ENCODE data around the gene AGBL1.

The AGBL1 gene

GRCh38 chr15:86751116-86751515, 671.4 kb downstream of the AGBL1 start:
- DNase-seq (ENCODE audit: low spot score in 2 of 2) = no peak
- Mint-ChIP-seq H3K4me1 (no peaks in the 10 kb centered on the region), H3K36me3 (ENCODE audit: insufficient read depth) (no peaks in the 10 kb centered on the region), H3K9me3 (no peaks in the 10 kb centered on the region), H3K27ac (ENCODE audit: low read depth) (no peak overlapping the region), H3K27me3 (peaks cover 18% of the 10 kb centered on the region), H3K4me3 (no peak overlapping the region)
- no peak for ATAC-seq (replicated peaks; ENCODE audit: extremely low read depth, poor library complexity, severe bottlenecking)

- Mint-ChIP-seq H3K4me3 (no peak overlapping the region), H3K27me3 (peaks cover 27% of the 10 kb centered on the region), H3K27ac (ENCODE audit: low read depth) (no peak overlapping the region), H3K36me3 (ENCODE audit: insufficient read depth) (no peaks in the 10 kb centered on the region), H3K4me1 (no peaks in the 10 kb centered on the region), H3K9me3 (no peaks in the 10 kb centered on the region)
- no peak for DNase-seq (ENCODE audit: low spot score in 2 of 2)
- no peak for ATAC-seq (replicated peaks; ENCODE audit: extremely low read depth, poor library complexity, severe bottlenecking)
Measured at GRCh38 chr15:86754846-86755245, 675.2 kb downstream of the AGBL1 start.

- ATAC-seq (replicated peaks; ENCODE audit: extremely low read depth, poor library complexity, severe bottlenecking) (no peak), DNase-seq (ENCODE audit: low spot score in 2 of 2) (no peak)
- H3K27ac Mint-ChIP-seq (ENCODE audit: low read depth) = no peak overlapping the region
- H3K27me3 Mint-ChIP-seq = peaks cover 27% of the 10 kb centered on the region
- H3K9me3 Mint-ChIP-seq = no peaks in the 10 kb centered on the region
- H3K4me1 Mint-ChIP-seq = no peaks in the 10 kb centered on the region
- H3K36me3 Mint-ChIP-seq (ENCODE audit: insufficient read depth) = no peaks in the 10 kb centered on the region
- no peak overlapping the region for H3K4me3 Mint-ChIP-seq
Measured at GRCh38 chr15:86756688-86757087, 677.0 kb downstream of the AGBL1 start.

- Mint-ChIP-seq H3K4me1 (no peaks in the 10 kb centered on the region), H3K27me3 (peaks cover 20% of the 10 kb centered on the region), H3K27ac (ENCODE audit: low read depth) (no peak overlapping the region), H3K9me3 (no peaks in the 10 kb centered on the region), H3K4me3 (no peak overlapping the region), H3K36me3 (ENCODE audit: insufficient read depth) (no peaks in the 10 kb centered on the region)
- ATAC-seq (replicated peaks; ENCODE audit: extremely low read depth, poor library complexity, severe bottlenecking) (no peak), DNase-seq (ENCODE audit: low spot score in 2 of 2) (no peak)
Measured at GRCh38 chr15:86759800-86760523, 680.3 kb downstream of the AGBL1 start.

GRCh38 chr15:86762874-86763273, 683.2 kb downstream of the AGBL1 start:
- H3K27ac Mint-ChIP-seq (ENCODE audit: low read depth) = no peak overlapping the region
- H3K4me1 Mint-ChIP-seq = no peaks in the 10 kb centered on the region
- H3K4me3 Mint-ChIP-seq = no peak overlapping the region
- no peaks in the 10 kb centered on the region for H3K36me3 Mint-ChIP-seq (ENCODE audit: insufficient read depth)
- ATAC-seq (replicated peaks; ENCODE audit: extremely low read depth, poor library complexity, severe bottlenecking) = no peak
- DNase-seq (ENCODE audit: low spot score in 2 of 2) = no peak
- no peaks in the 10 kb centered on the region for H3K9me3 Mint-ChIP-seq
- H3K27me3 Mint-ChIP-seq = peaks cover 9% of the 10 kb centered on the region

- no peaks in the 10 kb centered on the region for H3K4me1 Mint-ChIP-seq
- H3K27me3 Mint-ChIP-seq = peaks cover 15% of the 10 kb centered on the region
- no peak overlapping the region for H3K4me3 Mint-ChIP-seq
- H3K9me3 Mint-ChIP-seq = no peaks in the 10 kb centered on the region
- no peak for DNase-seq (ENCODE audit: low spot score in 2 of 2)
- ATAC-seq (replicated peaks; ENCODE audit: extremely low read depth, poor library complexity, severe bottlenecking) = no peak
- no peak overlapping the region for H3K27ac Mint-ChIP-seq (ENCODE audit: low read depth)
- H3K36me3 Mint-ChIP-seq (ENCODE audit: insufficient read depth) = no peaks in the 10 kb centered on the region
Measured at GRCh38 chr15:86764021-86764420, 684.4 kb downstream of the AGBL1 start.

- H3K4me3 Mint-ChIP-seq = no peak overlapping the region
- no peaks in the 10 kb centered on the region for H3K9me3 Mint-ChIP-seq
- no peak for DNase-seq (ENCODE audit: low spot score in 2 of 2)
- no peak overlapping the region for H3K27ac Mint-ChIP-seq (ENCODE audit: low read depth)
- no peaks in the 10 kb centered on the region for H3K4me1 Mint-ChIP-seq
- peaks cover 19% of the 10 kb centered on the region for H3K27me3 Mint-ChIP-seq
- no peaks in the 10 kb centered on the region for H3K36me3 Mint-ChIP-seq (ENCODE audit: insufficient read depth)
- ATAC-seq (replicated peaks; ENCODE audit: extremely low read depth, poor library complexity, severe bottlenecking) = no peak
Measured at GRCh38 chr15:86765281-86765680, 685.6 kb downstream of the AGBL1 start.

- H3K36me3 Mint-ChIP-seq (ENCODE audit: insufficient read depth) = no peaks in the 10 kb centered on the region
- H3K9me3 Mint-ChIP-seq = no peaks in the 10 kb centered on the region
- ATAC-seq (replicated peaks; ENCODE audit: extremely low read depth, poor library complexity, severe bottlenecking) = no peak
- no peak for DNase-seq (ENCODE audit: low spot score in 2 of 2)
- H3K4me3 Mint-ChIP-seq = no peak overlapping the region
- no peak overlapping the region for H3K27ac Mint-ChIP-seq (ENCODE audit: low read depth)
- H3K27me3 Mint-ChIP-seq = peaks cover 10% of the 10 kb centered on the region
- H3K4me1 Mint-ChIP-seq = no peaks in the 10 kb centered on the region
Measured at GRCh38 chr15:86772369-86773059, 692.8 kb downstream of the AGBL1 start.

- Mint-ChIP-seq H3K36me3 (ENCODE audit: insufficient read depth) (no peaks in the 10 kb centered on the region), H3K9me3 (no peaks in the 10 kb centered on the region), H3K27ac (ENCODE audit: low read depth) (no peak overlapping the region), H3K4me3 (no peak overlapping the region), H3K4me1 (no peaks in the 10 kb centered on the region), H3K27me3 (peaks cover 6% of the 10 kb centered on the region)
- ATAC-seq (replicated peaks; ENCODE audit: extremely low read depth, poor library complexity, severe bottlenecking) (no peak), DNase-seq (ENCODE audit: low spot score in 2 of 2) (no peak)
Measured at GRCh38 chr15:86773736-86774135, 694.1 kb downstream of the AGBL1 start.

GRCh38 chr15:86776145-86776544, 696.5 kb downstream of the AGBL1 start:
- no peak overlapping the region for H3K4me3 Mint-ChIP-seq
- no peaks in the 10 kb centered on the region for H3K36me3 Mint-ChIP-seq (ENCODE audit: insufficient read depth)
- no peaks in the 10 kb centered on the region for H3K4me1 Mint-ChIP-seq
- ATAC-seq (replicated peaks; ENCODE audit: extremely low read depth, poor library complexity, severe bottlenecking) (no peak), DNase-seq (ENCODE audit: low spot score in 2 of 2) (no peak)
- H3K27me3 Mint-ChIP-seq = no peaks in the 10 kb centered on the region
- H3K9me3 Mint-ChIP-seq = no peaks in the 10 kb centered on the region
- H3K27ac Mint-ChIP-seq (ENCODE audit: low read depth) = no peak overlapping the region

- Mint-ChIP-seq H3K27ac (ENCODE audit: low read depth) (no peak overlapping the region), H3K4me1 (no peaks in the 10 kb centered on the region), H3K36me3 (ENCODE audit: insufficient read depth) (no peaks in the 10 kb centered on the region), H3K4me3 (no peak overlapping the region), H3K9me3 (no peaks in the 10 kb centered on the region), H3K27me3 (peaks cover 8% of the 10 kb centered on the region)
- ATAC-seq (replicated peaks; ENCODE audit: extremely low read depth, poor library complexity, severe bottlenecking) = no peak
- DNase-seq (ENCODE audit: low spot score in 2 of 2) = no peak
Measured at GRCh38 chr15:86796521-86796920, 716.9 kb downstream of the AGBL1 start.

- H3K27ac Mint-ChIP-seq (ENCODE audit: low read depth) = no peak overlapping the region
- H3K27me3 Mint-ChIP-seq = peaks cover 8% of the 10 kb centered on the region
- no peak overlapping the region for H3K4me3 Mint-ChIP-seq
- H3K4me1 Mint-ChIP-seq = no peaks in the 10 kb centered on the region
- H3K9me3 Mint-ChIP-seq = no peaks in the 10 kb centered on the region
- H3K36me3 Mint-ChIP-seq (ENCODE audit: insufficient read depth) = no peaks in the 10 kb centered on the region
- ATAC-seq (replicated peaks; ENCODE audit: extremely low read depth, poor library complexity, severe bottlenecking) (no peak), DNase-seq (ENCODE audit: low spot score in 2 of 2) (no peak)
Measured at GRCh38 chr15:86797135-86797534, 717.5 kb downstream of the AGBL1 start.

- Mint-ChIP-seq H3K27ac (ENCODE audit: low read depth) (no peak overlapping the region), H3K4me3 (no peak overlapping the region), H3K9me3 (no peaks in the 10 kb centered on the region), H3K4me1 (no peaks in the 10 kb centered on the region), H3K27me3 (peaks cover 10% of the 10 kb centered on the region), H3K36me3 (ENCODE audit: insufficient read depth) (no peaks in the 10 kb centered on the region)
- DNase-seq (ENCODE audit: low spot score in 2 of 2) (no peak), ATAC-seq (replicated peaks; ENCODE audit: extremely low read depth, poor library complexity, severe bottlenecking) (no peak)
Measured at GRCh38 chr15:86799226-86799625, 719.6 kb downstream of the AGBL1 start.

All from central memory CD8-positive, alpha-beta T cell (primary cell).